ENCODE results near the gene ATP2B3.

ATP2B3 gene

DNA sequence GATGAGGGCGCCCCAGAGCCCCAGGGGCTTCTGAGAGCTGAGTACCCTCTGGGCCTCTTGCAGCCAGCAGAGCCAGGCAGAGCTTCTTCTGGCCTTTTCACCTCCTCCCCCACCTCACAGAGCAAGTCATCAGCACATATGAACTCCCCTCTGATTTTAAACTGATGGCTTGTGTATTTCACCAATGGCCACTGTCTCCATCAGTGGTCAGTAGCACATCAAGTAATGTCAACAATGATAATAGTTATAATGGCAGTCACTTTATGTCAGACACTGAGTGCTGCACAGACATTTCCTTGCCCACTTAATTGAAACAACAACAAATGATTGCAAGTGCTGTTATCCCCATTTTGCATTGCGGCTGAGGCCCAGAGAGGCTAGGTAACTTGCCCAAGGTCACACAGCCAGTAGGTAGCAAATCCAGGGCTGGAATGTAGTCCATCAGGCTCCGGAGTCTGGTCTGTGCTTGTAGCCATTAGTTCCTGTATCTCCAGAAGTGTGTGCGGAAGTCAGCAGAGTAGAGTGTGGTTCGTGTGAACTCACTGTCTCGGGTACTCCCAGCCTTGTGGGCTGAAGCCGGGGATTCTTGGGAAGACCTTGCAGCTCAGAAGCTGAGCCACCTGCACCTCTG is 3.0 kb downstream of the ATP2B3 start:
- Histone ChIP-seq H3K9ac (ENCODE audit: low read length) (no peak overlapping the region), H3K9me3 (ENCODE audit: insufficient read depth, low read length) (no peaks in the 10 kb centered on the region), H3K27me3 (ENCODE audit: low read length) (no peaks in the 10 kb centered on the region), H3K79me2 (ENCODE audit: insufficient read depth, low read length) (no peaks in the 10 kb centered on the region), H3K27ac (ENCODE audit: low read depth, low read length) (no peak overlapping the region), H3K4me2 (ENCODE audit: low read depth, low read length, poor library complexity, severe bottlenecking) (no peak overlapping the region), H3K9me2 (replicated peaks; ENCODE audit: insufficient read depth, low read length) (no peaks in the 10 kb centered on the region), H2AFZ (ENCODE audit: low read depth, low read length, severe bottlenecking) (no peak overlapping the region), H3K4me3 (ENCODE audit: insufficient read depth, low read length, poor library complexity, severe bottlenecking) (no peak overlapping the region), H4K20me1 (ENCODE audit: low read depth, low read length) (no peaks in the 10 kb centered on the region), H3K36me3 (ENCODE audit: low read length) (no peaks in the 10 kb centered on the region), H3F3A (ENCODE audit: insufficient read depth) (no peaks in the 10 kb centered on the region)
- TF ChIP-seq, protein P1, sequence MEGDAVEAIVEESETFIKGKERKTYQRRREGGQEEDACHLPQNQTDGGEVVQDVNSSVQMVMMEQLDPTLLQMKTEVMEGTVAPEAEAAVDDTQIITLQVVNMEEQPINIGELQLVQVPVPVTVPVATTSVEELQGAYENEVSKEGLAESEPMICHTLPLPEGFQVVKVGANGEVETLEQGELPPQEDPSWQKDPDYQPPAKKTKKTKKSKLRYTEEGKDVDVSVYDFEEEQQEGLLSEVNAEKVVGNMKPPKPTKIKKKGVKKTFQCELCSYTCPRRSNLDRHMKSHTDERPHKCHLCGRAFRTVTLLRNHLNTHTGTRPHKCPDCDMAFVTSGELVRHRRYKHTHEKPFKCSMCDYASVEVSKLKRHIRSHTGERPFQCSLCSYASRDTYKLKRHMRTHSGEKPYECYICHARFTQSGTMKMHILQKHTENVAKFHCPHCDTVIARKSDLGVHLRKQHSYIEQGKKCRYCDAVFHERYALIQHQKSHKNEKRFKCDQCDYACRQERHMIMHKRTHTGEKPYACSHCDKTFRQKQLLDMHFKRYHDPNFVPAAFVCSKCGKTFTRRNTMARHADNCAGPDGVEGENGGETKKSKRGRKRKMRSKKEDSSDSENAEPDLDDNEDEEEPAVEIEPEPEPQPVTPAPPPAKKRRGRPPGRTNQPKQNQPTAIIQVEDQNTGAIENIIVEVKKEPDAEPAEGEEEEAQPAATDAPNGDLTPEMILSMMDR (IDR thresholded peaks at IDR 0.05; ENCODE audit: insufficient read depth, low read length, poor library complexity, severe bottlenecking) = no peak
- no peak for TF ChIP-seq EZH2phosphoT487 (conservative IDR thresholded peaks at IDR 0.05; ENCODE audit: low read length)

DNA sequence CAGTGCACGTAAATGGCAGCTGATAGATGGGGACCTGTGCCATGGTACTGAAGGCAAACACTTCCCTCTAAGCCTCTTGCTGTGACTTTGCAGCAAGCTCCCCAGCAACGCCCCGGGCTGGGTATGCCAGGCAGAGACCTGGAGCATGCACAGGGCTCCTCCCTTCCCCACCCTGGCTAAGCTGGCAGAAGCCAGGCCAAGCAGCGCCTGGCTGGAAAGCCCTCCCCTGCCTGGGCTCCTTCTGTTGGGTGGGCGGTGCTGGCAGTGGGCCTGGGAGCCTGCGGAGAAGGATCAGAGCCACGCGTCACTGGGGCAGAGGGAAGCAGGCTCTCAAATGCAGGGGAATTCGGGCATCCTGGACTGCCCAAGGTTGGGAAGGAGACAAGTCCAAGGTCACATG is 3.6 kb downstream of the ATP2B3 start:
- no peaks in the 10 kb centered on the region for H3K79me2 ChIP-seq (ENCODE audit: insufficient read depth, low read length)
- H3K9me2 ChIP-seq (replicated peaks; ENCODE audit: insufficient read depth, low read length) = no peaks in the 10 kb centered on the region
- no peak overlapping the region for H3K4me3 ChIP-seq (ENCODE audit: insufficient read depth, low read length, poor library complexity, severe bottlenecking)
- H3F3A ChIP-seq (ENCODE audit: insufficient read depth) = no peaks in the 10 kb centered on the region
- H4K20me1 ChIP-seq (ENCODE audit: low read depth, low read length) = no peaks in the 10 kb centered on the region
- H3K36me3 ChIP-seq (ENCODE audit: low read length) = no peaks in the 10 kb centered on the region
- TF ChIP-seq EZH2phosphoT487 (conservative IDR thresholded peaks at IDR 0.05; ENCODE audit: low read length) = no peak
- TF ChIP-seq, protein P1 (IDR thresholded peaks at IDR 0.05; ENCODE audit: insufficient read depth, low read length, poor library complexity, severe bottlenecking) = no peak
- H2AFZ ChIP-seq (ENCODE audit: low read depth, low read length, severe bottlenecking) = no peak overlapping the region
- H3K4me2 ChIP-seq (ENCODE audit: low read depth, low read length, poor library complexity, severe bottlenecking) = no peak overlapping the region
- H3K9ac ChIP-seq (ENCODE audit: low read length) = no peak overlapping the region
- no peak overlapping the region for H3K27ac ChIP-seq (ENCODE audit: low read depth, low read length)
- H3K27me3 ChIP-seq (ENCODE audit: low read length) = no peaks in the 10 kb centered on the region
- no peaks in the 10 kb centered on the region for H3K9me3 ChIP-seq (ENCODE audit: insufficient read depth, low read length)

DNA sequence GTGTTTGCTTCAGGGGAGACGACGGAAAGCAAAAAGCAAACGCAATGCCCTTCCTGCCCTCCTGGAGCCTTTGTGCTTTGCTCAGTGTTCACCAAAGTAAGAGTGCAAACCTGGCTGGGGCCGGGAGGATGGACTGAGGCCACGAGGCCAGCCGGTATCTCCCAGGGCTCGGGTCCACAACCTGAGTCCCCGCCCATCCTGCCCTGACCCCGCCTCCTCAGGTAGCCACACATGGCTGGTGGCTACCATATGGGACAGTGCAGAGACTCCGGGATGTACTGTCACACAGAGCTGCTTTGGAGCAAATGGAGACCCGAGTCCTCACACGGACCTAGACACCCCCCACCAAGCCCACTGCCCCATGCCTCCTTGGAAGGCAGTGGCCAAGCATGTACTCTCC is 4.8 kb downstream of the ATP2B3 start:
- no peak overlapping the region for H3K27ac ChIP-seq (ENCODE audit: low read depth, low read length)
- no peaks in the 10 kb centered on the region for H3K27me3 ChIP-seq (ENCODE audit: low read length)
- no peak overlapping the region for H3K4me3 ChIP-seq (ENCODE audit: insufficient read depth, low read length, poor library complexity, severe bottlenecking)
- H3K79me2 ChIP-seq (ENCODE audit: insufficient read depth, low read length) = no peaks in the 10 kb centered on the region
- no peak overlapping the region for H3K9ac ChIP-seq (ENCODE audit: low read length)
- H3K4me2 ChIP-seq (ENCODE audit: low read depth, low read length, poor library complexity, severe bottlenecking) = no peak overlapping the region
- H3K9me3 ChIP-seq (ENCODE audit: insufficient read depth, low read length) = no peaks in the 10 kb centered on the region
- H4K20me1 ChIP-seq (ENCODE audit: low read depth, low read length) = no peaks in the 10 kb centered on the region
- TF ChIP-seq EZH2phosphoT487 (conservative IDR thresholded peaks at IDR 0.05; ENCODE audit: low read length) = no peak
- TF ChIP-seq, protein P1 (IDR thresholded peaks at IDR 0.05; ENCODE audit: insufficient read depth, low read length, poor library complexity, severe bottlenecking) = no peak
- H2AFZ ChIP-seq (ENCODE audit: low read depth, low read length, severe bottlenecking) = no peak overlapping the region
- H3F3A ChIP-seq (ENCODE audit: insufficient read depth) = no peaks in the 10 kb centered on the region
- no peaks in the 10 kb centered on the region for H3K36me3 ChIP-seq (ENCODE audit: low read length)
- no peaks in the 10 kb centered on the region for H3K9me2 ChIP-seq (replicated peaks; ENCODE audit: insufficient read depth, low read length)

Data from SU-DHL-6 (cell line).